NCI-H1417 (cell line): ENCODE results near the gene EIF2B2.

Experiments used
- DNase-seq, 3 experiments: peaks; one replicate each; lab custom pipeline; 2025; lab: John Stamatoyannopoulos, UW

The EIF2B2 gene

DNA sequence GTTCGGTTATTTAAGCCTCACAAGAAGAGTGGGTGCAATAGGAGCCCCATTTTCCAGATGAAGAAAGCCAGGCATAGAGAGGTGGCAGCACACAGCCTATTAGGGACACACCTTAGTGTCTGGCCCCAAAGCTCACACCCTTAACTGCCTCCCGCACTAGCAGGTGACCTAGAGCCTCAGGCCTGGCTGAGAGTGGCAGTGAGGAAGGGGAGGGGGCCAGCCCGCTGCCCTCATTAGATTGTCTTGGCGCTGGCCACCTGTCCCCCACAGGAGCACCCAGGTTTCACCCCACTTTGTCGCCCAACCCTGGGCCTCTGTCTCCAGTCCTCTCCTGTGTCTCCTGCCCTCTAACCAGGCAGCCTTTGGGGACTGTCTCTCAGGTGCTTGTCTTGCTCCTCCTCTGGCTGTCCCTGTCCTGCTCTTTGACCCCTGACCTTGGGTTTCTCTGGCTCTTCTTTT, 28.8 kb upstream of the EIF2B2 start:
- no peak for DNase-seq

DNA sequence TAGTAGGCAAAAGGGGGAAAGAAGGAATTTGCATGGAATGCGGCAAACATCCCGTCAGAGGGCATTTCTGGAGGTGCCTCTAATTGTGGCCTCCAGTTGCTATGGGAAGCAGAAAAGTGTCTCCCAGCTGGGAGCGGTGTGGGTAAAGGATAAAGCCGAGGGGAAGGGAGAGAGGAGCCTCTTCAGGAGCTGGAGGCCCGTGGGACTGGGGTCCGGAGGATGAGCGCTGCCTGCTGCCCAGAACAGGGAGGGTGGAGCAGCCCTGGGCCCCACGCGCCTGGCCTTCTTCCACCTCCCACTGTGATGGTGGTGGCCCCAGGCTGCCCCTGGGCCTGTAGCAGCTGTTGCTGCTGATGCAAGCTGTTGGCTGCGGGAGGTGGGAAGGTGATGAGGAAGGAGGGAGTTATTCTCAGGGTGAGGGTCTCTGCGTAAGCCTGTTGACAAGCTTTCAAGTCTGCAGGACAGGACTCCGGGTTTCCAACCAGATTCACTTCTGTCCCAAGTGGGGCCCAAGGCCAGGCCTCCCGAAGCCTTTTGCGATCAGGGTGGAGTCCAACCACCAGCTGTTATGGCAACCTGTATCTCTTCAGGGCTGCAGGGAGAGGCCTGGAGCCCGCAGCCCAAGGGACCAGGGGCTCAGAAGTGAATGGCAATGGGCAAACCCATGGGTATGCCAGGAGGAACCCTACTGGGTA, 28.2 kb upstream of the EIF2B2 start:
- DNase-seq: no peak

DNA sequence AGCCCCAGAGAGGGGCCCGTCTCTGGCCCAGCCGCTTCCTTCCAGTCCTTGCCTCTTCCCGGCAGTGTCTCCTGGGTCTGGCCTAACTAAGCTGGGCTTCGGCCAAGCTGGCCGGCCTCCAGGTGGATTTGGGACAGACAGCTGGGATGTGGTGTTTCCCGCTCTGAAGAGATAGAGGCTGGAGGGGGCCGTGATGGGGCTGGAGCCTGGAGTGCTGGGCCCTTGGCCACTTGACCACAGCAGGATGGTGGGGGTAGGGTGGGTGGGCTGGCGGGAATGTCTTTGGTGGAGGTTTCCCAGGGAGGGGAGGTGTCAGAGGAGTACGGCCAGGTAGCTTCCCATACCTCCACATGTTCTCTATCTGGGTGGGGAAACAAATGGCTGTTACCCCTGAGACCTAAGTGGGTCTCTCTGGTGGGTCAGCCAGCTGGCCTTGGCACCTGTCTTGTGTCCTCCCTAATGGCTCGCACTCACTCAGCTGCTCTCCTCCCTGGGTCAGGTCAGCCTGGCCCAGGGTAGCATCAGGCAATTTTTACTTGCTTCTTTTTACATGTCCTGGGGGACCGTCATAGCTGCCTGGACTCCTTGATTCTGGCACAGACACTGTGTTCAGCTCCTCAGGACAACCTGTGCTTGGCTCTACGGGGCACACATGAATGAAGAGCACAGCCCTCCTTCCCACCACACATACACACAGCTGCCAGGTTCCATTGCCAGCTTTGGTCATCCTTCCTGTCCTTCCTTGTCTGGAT, 27.5 kb upstream of the EIF2B2 start:
- no peak for DNase-seq

DNA sequence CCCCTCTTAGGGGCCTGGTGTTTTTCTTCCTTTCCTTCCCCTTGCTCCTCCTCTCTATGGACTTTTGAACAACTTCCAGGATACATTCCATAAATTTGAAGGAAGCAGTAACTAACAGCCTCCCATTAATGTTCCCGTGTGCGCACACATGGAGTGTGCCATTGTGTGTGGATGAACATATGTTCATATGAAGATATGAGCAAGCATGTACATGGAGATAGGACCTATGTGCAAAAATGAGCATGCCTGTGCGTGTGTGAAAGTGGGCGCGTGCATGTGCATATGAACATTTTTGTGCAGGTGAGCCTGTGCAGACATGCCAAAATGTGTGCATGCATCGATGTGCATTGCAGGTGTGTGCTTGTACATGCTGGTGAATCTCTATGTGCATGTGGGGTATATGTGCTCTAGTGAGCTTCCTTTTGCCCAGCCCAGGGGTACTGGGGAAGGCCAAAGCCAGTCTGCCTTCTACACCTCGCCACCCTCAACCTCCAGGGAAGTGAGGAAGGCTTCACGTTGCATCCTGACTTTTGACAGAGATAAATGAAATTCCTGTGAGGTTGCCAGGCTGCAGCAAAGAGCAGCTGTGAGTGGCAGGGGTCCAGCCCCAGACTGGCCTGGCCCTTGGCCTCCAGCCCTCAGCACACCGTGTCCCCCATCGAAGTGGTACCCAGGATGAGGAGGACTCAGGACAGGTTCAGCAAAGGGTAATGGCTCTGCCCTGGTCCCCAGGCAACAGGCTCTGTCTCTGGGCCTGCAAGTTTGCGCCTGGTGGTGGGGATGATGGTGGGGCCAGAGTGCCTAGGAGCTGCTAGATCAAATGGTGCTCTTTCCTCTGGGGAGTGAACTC, 26.2 kb upstream of the EIF2B2 start:
- DNase-seq: no peak

DNA sequence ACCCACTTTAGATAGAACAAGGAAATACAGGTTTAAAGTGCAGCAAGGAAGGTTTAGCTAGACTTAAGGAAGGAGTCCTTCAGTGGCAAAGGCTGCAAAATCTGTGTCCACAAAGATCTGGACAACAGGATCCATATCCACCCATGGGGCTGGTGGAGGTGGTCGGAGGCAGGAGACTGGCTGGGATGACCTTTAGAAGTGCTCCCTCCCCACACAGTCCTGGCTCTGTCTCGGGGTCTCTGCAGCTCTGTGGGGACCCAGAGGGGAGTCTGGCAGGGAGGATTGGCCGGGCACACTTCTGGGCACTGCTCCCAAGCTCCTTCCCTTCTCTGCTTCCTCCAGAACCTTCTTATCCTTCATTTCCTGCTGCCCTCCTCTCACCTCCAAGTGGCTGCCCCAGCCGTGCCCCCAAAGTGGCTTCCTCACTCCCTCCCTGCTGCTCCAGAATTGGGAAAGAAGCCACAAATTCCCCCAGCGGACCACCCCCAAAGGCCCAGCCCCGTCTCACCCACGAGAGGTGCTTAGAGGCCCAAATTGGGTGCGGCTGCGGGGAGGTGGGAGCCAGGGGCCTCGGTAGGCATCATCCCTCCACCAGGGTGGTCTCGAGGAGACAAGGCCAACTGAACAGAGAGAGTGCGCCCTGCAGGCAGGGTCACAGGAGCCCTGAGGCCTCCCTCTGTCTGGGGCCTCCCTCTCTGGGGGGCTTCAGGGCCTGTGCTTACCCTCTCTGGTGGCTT, 25.4 kb upstream of the EIF2B2 start:
- no peak for DNase-seq

DNA sequence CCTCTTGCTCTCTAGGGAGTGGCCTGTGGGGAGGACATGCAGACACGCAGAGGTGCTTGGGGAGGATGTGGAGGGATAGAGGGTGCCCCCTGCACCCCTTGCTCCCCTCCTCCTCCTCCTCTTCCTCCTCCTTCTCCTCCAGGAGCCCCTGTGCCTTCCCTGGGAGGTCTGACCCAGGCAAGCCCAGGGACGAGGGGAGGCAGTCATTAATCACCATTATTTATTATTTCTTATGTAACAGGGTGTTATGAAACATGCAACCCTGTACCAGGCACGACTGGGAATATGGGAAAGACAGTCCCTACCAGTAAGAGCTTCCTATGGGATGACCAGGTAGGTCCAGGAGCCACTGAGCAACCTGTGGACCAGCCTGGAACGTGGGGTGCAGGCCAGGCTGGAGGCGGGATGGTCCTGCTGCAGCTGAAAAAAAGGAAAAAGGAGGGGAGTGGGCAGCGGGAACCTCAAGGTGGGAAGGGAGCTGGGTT, 24.8 kb upstream of the EIF2B2 start:
- no peak for DNase-seq

DNA sequence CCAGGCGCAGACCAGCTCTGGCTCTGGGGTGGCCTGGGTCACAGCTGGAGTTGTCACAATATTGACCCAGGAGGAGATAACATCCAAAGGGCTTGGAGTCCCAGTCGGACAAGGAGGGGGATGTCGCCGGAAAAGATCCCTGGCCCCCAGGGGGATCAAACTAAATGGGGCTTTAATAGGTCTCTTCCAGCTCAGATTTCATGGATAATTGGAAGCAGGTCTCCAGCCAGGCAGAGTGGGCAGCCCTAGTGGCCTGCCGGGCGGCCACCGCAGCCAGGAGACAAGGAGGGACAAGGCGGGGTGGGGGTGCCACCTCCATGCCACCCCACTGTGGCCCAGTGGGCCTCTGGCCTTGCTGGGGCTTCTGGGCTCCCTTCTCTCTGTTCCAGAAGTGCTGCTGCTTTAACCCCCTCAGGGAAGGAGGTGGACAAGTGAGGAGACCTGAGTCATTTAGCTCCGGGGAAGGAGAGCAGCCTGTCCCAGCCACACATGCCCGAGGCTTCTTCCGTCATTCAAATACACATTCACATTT, 24.2 kb upstream of the EIF2B2 start:
- peak in 2 of 3 experiments; percentile 48 to 78 for DNase-seq

DNA sequence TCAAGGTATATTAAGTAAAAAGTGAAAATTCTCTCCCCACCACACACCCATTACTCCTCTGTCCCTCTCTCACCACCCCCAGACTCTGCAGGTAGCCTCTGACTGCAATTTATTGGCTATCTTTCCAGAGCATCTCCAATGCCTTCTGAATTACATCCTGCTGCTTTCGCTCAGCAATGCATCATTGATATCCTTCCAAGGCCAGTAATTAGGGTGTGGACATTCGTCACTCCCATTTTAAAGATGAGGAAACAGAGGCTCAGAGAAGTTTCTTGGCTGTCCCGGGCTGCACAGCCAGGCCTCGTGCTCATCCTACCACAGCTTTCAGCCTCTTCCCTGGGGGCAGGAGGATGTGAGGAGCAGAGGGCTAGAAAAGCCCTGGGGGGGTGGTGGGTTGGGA, 23.7 kb upstream of the EIF2B2 start:
- DNase-seq: no peak

DNA sequence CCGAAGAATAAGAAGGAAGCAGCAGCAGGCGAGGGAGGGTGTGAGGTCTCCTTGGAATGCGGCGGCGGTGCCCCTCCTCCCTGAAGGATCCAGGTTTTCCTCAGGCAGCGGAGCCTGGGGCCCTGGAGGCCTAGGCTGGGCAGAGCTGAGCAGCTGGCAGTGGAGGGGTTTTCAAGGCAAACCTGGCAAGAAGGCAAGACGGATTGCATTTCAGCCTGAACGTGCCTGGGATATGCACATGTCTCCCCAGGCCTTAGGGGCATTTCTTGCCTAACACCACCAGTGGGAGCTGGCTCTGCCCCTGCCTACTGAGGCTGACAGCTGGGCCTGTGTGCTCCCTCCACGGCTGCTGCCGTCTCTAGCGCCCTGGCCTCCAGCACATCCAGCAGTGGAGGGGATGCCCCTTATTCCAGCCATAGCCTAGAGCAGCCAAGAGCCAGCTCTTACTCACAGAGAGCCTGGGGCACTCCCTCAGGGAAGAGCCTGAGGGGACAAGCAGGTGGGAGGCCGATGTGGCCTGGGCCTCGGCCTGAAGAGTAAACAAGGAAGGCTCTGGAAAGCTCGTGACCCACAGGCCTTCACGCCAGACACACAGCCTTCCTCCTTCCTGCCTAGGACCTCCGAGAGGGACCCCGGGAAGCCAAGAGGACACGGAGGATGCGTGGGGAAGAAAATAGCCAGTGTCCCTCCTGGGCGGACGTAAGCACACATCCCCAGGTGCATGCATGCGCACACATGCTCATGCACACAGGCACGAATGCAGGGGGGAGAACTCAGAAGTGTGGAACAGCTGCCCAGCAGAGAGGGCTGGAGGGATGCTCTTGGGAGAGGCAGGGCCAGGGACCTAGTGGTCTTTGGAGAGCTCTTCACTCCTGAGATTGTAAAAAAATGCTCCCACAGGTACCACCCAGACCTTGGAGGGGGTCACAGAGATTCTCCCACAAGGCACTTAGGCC, 23.0 kb upstream of the EIF2B2 start:
- peak in 2 of 3 experiments; percentile 43 to 65 for DNase-seq

DNA sequence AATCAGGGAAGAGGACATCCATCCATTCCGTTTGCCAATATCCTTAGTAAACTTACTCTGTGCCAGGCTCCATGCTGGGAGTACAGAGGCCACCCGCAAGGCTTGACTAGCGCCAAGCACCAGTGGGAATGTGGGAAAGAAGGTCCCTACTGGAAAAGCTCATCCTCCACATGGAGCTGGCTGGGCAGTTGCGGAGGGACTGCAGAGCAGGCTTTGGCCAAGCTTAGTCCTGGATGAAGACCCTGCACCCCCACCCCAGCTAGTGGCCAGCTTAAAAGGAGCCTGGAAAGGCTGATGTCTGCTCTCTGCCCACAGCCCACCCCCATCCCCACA, 22.4 kb upstream of the EIF2B2 start:
- peak in 2 of 3 experiments; percentile 49 to 71 for DNase-seq

DNA sequence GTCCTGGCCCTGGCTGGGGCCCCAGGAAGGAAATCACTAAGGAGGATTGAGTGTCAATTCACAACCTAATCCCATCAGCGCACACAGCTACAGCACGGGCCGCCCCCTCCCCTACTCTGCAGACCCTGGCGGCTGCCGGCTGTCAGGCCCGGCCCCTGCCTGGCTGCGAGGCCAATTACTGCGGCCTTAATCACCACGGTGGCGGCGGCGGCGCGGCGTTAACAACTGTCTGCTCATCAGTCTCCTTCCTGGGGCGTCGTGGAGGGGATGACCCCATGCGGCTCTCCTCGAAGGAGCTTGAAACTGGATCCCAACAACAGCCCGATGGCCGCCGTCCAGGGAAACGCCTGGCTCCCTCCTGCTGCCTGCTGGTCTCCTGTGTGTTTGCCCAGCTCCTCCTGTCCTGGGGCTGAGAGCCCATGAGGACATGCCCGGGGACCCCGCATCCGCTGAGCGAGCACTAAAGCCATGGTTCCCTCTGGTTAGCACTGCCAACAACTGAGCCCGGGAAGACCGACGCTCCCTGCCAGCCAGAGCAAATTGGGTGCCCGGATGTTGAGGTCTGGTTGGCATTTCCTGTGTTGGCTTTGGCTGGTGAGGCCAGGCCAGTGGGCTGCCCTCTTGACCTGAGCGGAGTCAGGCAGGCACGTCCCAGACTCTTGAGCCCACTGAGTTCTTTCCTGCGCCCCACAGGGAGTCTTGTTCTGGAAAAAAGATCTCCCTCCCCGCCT, 21.8 kb upstream of the EIF2B2 start:
- DNase-seq: peak in 2 of 3 experiments; percentile 59 to 82

DNA sequence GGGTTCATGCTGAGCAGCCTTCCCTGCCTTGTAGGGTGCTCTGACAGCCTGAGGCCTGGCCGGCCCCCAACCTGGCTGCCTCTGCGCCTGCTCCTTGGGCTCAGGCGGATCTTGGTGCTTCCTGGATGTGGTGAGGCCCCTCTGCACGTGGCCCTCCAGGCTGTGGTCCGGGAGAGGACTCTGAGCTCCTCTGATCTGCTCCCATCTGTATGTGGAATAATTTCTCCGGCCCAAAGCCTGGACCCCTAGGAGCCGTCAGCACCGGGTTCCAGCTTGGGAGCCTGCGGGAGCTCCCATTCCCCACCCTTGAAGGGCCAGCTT, 21.3 kb upstream of the EIF2B2 start:
- no peak for DNase-seq

DNA sequence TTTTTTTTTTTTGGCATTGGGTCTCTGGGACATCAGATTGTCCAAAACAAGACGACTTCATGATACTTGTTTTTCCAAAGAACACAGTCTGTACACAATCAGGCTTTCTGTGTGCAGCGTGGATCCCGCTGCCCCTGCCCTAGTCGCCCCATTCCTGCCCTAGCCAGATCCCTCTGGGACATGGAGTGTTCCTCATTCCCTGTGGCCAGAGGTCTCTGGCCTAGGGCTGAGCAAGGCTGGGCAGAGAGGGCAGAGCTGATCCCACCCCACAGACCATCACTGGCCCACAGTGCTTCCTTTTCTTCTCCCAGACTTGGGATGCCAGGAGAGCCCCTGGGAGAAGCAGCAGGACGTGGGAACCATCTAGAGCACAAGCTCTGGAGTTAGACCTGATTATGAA, 20.9 kb upstream of the EIF2B2 start:
- DNase-seq: no peak

DNA sequence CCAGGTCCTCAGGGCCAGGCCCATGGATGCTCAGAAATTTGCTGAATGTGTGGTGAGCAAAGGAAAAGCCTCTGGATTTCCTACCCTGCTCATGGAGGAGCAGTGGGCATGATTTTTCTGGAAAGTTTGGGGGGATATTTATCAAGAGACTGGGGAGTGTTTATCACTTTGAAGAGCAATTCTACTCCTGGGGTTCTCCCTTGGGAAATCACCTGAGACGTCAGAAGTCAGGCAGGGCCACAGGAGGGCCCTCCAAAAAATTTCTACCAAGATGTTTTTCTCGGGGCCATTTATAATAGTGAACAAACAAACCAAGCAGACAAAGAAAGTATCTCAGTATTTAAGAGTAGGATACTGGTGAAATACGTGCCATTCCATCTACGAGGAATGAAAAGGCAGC, 20.1 kb upstream of the EIF2B2 start:
- DNase-seq: no peak

DNA sequence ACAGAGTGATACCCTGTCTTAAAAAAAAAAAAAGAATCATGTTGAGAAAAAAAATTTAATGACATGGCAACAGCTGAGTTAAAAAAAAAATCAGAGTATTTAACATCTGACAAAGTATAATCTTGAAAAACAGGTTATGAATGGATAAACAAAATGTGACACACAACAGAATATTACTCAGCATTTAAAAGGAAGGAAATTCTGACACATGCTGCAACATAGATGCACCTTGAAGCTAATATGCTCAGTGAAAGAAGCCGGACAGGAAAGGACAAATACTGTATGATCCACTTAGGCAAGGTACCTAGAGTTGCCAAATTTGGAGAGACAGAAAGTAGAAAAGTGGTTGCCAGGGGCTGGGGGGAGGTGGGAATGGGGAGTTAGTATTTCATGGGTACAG, 19.4 kb upstream of the EIF2B2 start:
- no peak for DNase-seq

DNA sequence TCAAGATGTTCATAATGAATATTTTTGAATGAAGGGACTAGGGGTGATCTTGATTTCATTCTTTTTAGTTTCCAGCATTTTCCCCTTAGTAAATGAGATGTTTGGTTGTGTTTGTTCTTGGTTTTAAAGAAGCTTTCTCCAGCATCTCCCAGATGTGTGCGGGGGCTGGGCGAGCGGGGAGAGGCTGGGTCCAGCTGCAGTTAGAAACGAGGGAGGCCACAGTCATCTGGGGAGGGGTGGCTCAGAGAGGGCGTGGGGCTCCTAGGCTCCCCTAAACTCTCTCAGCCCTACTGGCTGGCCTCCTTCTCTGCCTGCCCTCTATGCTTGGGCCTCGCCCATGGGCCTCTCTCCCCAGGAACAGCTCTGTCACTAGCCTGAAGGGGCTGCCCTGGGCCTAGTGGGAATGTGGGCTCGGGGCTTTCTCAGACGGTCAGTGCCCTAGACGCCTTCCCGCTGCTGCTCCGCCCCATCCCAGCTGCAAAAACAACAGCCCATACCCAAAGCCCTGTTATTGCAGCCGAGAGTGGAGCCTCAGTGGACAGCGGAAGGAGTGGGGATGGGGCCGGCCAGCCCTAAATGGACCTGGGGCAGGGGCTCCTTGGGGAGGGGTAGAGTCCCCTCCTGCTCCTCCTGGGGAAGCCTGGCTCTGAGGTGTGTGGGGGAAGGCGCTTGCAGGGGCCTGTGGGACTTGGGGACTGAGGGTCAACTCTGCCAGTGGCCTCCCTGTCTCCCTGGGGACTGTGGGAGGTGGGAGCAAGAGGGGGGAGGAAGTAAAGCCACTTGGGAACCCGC, 18.3 kb upstream of the EIF2B2 start:
- no peak for DNase-seq

DNA sequence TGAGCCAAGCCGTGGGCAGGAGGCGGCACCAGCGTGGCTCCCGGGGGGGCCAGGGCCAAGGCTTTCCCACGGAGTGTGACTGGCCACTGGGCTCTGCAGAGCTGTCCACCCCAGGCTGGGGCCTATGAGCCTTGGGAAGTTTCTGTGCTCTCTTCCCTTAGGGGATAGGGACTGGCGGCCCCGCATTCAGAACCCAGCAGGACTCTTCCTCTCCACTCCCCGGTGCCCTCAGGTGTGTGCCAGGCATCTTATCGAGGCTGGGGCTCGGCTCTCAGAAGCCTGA, 17.8 kb upstream of the EIF2B2 start:
- DNase-seq: no peak

DNA sequence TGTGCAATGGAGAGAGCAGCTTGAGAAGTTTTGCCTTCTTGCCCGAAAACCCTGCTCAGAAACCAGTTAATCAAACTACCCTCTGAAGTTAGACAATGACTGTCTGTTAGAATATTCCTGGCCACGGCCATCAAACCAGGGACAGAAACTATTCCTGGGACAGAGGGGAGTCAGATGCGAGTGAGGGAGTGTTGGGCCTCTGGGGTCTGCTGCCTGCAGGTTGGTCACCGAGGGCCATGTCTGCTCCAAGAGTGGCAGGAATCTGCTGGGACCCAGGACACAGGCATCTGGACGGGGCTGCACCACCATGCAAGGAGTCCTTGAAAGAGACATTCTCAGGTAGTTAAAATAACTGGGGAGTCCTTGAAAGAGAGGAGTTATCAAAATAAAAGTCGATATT, 16.9 kb upstream of the EIF2B2 start:
- no peak for DNase-seq

DNA sequence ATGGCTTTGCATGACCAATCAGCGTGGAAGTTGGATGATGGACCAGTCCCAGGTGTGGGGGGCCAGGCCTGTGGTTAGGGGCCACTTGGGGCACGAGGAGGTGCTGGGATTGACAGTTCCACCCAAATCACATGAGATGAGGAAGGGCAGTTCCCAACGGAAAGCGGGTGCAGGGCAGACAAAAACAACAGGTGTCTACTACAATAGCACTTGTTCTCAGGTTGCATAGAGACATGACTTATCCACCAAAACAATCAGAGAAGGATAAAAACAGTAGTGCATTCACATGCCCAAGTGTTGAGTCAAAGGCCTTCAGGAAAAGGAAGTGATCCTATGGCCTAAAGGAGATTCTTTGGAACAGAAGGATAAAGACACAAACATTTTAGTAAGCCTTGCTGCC, 14.6 kb upstream of the EIF2B2 start:
- peak in 2 of 3 experiments; percentile 43 to 81 for DNase-seq
